Tibial nerve (tissue), 3 donors: ENCODE data around the gene ACP4.
"Not testable (repeated sequence)": the region's sequence is repeated elsewhere in the genome, so short reads cannot be mapped to it uniquely, and the experiment has no call there.

ENCODE experiments used
- POLR2A ChIP-seq, 2 donors: fragments of 450-650 bp; IDR thresholded peaks; one replicate each; pipeline ENCODE4 v1.6.1; 2017; ENCODE audit warnings: antibody characterized with exemption in 2 of 2, mild to moderate bottlenecking in 2 of 2, moderate library complexity in 2 of 2
- TF ChIP-seq, protein P1 (sequence below), 5 experiments: fragments of 200-600 bp in 3 of 5; fragments of 450-650 bp in 2 of 5; sonication (generic) in 3 of 5; IDR thresholded peaks; one replicate each; pipeline ENCODE4 v1.5.1; 2016 to 2019; ENCODE audit warnings: antibody characterized with exemption in 5 of 5, mild to moderate bottlenecking in 3 of 5, moderate library complexity in 2 of 5

DNA sequence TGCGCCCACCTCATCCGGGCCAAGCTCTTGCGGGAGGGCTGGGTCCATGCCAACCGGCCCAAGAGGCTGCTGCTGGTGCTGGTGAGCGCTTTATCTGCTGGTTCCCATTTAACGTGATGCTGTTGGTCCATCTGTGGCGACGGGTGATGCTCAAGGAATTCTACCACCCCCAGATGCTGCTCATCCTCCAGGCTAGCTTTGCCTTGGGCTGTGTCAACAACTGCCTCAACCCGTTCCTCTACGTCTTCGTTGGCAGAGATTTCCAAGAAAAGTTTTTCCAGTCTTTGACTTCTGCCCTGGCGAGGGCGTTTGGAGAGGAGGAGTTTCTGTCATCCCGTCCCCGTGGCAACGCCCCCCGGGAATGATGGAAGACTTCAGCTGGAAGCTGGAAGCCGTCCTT, 31.1 kb upstream of the ACP4 start:
- TF ChIP-seq, protein P1, sequence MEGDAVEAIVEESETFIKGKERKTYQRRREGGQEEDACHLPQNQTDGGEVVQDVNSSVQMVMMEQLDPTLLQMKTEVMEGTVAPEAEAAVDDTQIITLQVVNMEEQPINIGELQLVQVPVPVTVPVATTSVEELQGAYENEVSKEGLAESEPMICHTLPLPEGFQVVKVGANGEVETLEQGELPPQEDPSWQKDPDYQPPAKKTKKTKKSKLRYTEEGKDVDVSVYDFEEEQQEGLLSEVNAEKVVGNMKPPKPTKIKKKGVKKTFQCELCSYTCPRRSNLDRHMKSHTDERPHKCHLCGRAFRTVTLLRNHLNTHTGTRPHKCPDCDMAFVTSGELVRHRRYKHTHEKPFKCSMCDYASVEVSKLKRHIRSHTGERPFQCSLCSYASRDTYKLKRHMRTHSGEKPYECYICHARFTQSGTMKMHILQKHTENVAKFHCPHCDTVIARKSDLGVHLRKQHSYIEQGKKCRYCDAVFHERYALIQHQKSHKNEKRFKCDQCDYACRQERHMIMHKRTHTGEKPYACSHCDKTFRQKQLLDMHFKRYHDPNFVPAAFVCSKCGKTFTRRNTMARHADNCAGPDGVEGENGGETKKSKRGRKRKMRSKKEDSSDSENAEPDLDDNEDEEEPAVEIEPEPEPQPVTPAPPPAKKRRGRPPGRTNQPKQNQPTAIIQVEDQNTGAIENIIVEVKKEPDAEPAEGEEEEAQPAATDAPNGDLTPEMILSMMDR (IDR thresholded peaks at IDR 0.05) = not testable (repeated sequence)
- TF ChIP-seq POLR2A (IDR thresholded peaks at IDR 0.05) = not testable (repeated sequence)
